Hepatic stellate cell (primary cell): ENCODE measurements around the gene RFFL.
"Not testable (repeated sequence)": the region's sequence is repeated elsewhere in the genome, so short reads cannot be mapped to it uniquely, and the experiment has no call there.

Experiments
- DNase-seq: peaks from one replicate; pipeline ENCODE4 v3.0.0; 2011; ENCODE audit warnings: low spot score

The RFFL gene

GRCh38 chr17:35048685-35049379, 14.7 kb downstream of the RFFL start:
- DNase-seq: no peak

- no peak for DNase-seq
Observed at GRCh38 chr17:35046740-35047283, 16.7 kb downstream of the RFFL start.

- DNase-seq: no peak
Observed at GRCh38 chr17:35046245-35046644, 17.3 kb downstream of the RFFL start.

- DNase-seq: not testable (repeated sequence)
Observed at GRCh38 chr17:35045458-35045979, 18.0 kb downstream of the RFFL start.

GRCh38 chr17:35044181-35044580, 19.3 kb downstream of the RFFL start:
- DNase-seq: no peak

GRCh38 chr17:35041390-35041789, 22.1 kb downstream of the RFFL start:
- no peak for DNase-seq

- DNase-seq: no peak
Observed at GRCh38 chr17:35038453-35038852, 25.1 kb downstream of the RFFL start.

- no peak for DNase-seq
Observed at GRCh38 chr17:35030780-35031179, 32.7 kb downstream of the RFFL start.

GRCh38 chr17:35028531-35029262, 34.8 kb downstream of the RFFL start:
- no peak for DNase-seq

GRCh38 chr17:35028097-35028496, 35.4 kb downstream of the RFFL start:
- not testable (repeated sequence) for DNase-seq

GRCh38 chr17:35025541-35025940, 38.0 kb downstream of the RFFL start:
- DNase-seq: no peak

GRCh38 chr17:35023538-35023937, 40.0 kb downstream of the RFFL start:
- DNase-seq: no peak

GRCh38 chr17:35022536-35023063, 40.9 kb downstream of the RFFL start:
- peak; percentile 90 for DNase-seq

GRCh38 chr17:35021520-35022380, 41.8 kb downstream of the RFFL start:
- no peak for DNase-seq

GRCh38 chr17:35019386-35020179, 43.9 kb downstream of the RFFL start:
- no peak for DNase-seq

- DNase-seq: no peak
Observed at GRCh38 chr17:35018814-35019213, 44.7 kb downstream of the RFFL start.

GRCh38 chr17:35017021-35017420, 46.5 kb downstream of the RFFL start:
- DNase-seq: no peak

GRCh38 chr17:35016369-35016768, 47.1 kb downstream of the RFFL start:
- DNase-seq: no peak

GRCh38 chr17:35011671-35012216, 51.8 kb downstream of the RFFL start:
- no peak for DNase-seq

- no peak for DNase-seq
Observed at GRCh38 chr17:35010093-35010492, 53.4 kb downstream of the RFFL start.

GRCh38 chr17:35006961-35007360, 56.5 kb downstream of the RFFL start:
- no peak for DNase-seq
